Heart left ventricle (tissue), 16 donors: ENCODE results near the gene CYP26C1. TPM values are rescaled to one million over a fixed set of nuclear protein-coding genes. Genes with fewer than 3 reads are reported as not detected.

Experiments used
- ATAC-seq, 4 donors: fragments of 200-7000 bp; cut with Tn5 transposase; one replicate each; pipeline ENCODE4 v1.9.1; 2020 to 2022; ENCODE audit warnings: moderate library complexity in 4 of 4, mild to moderate bottlenecking in 3 of 4, moderate number of reproducible peaks in 1 of 4
- DNase-seq, 5 donors: peaks; one replicate each; pipeline ENCODE4 v3.0.0-alpha.2; 2020
- H3K27ac ChIP-seq, 12 donors: fragments of 200-600 bp; sonication (generic) in 4 of 12; one replicate each; pipeline versions ENCODE4 v1.5.0 to v1.8.0; 2016 to 2022; ENCODE audit warnings: mild to moderate bottlenecking in 2 of 12
- H3K27me3 ChIP-seq, 9 donors: fragments of 200-600 bp; sonication (generic) in 2 of 9; one replicate each; pipeline versions ENCODE4 v1.5.1 to v1.8.0; 2016 to 2022; ENCODE audit warnings: mild to moderate bottlenecking in 3 of 9
- H3K36me3 ChIP-seq, 9 donors: fragments of 200-600 bp; sonication (generic) in 2 of 9; one replicate each; pipeline versions ENCODE4 v1.5.0 to v1.8.0; 2018 to 2022; ENCODE audit warnings: mild to moderate bottlenecking in 2 of 9
- H3K4me1 ChIP-seq, 12 donors: fragments of 200-600 bp; sonication (generic) in 4 of 12; one replicate each; pipeline versions ENCODE4 v1.5.0 to v1.8.0; 2016 to 2022; ENCODE audit warnings: mild to moderate bottlenecking in 3 of 12
- H3K4me3 ChIP-seq, 12 donors: fragments of 200-600 bp; sonication (generic) in 4 of 12; one replicate each; pipeline versions ENCODE4 v1.5.0 to v1.8.0; 2017 to 2022; ENCODE audit warnings: mild to moderate bottlenecking in 9 of 12, moderate library complexity in 4 of 12
- H3K9me3 ChIP-seq, 12 donors: fragments of 200-600 bp; sonication (generic) in 4 of 12; one replicate each; pipeline versions ENCODE4 v1.5.0 to v1.8.0; 2016 to 2022; ENCODE audit warnings: mild to moderate bottlenecking in 1 of 12
- POLR2A ChIP-seq, 2 donors: fragments of 450-650 bp; IDR thresholded peaks; one replicate each; pipeline ENCODE4 v1.6.1; 2017; ENCODE audit warnings: antibody characterized with exemption in 2 of 2, mild to moderate bottlenecking in 2 of 2, moderate library complexity in 2 of 2
- WGBS, 4 donors: extraction: QIAGEN DNeasy Blood & Tissue Kit in 2 of 4; methylation state at CpG; one replicate each; pipeline versions ENCODE4 v1.1.5 to v1.1.7; 2013 to 2018; 5-methylcytosine and 5-hydroxymethylcytosine counted together
- intact Hi-C, 10 donors: fragments of 100-400 bp; cut with DNase I; formaldehyde crosslinking; loops; one replicate each; pipeline versions ENCODE4 v1.11.1 to v1.14.2; 2022
- polyA plus RNA-seq, 2 donors: library from polyadenylated mRNA; stranded (reverse); fragments of 200-250 nt; gene quantifications; one replicate each; pipeline ENCODE4 v1.2.3, GENCODE V29; 2013
- total RNA-seq, 9 donors: library from RNA; depleted of rRNA in 2 of 9; stranded (reverse); fragments of >200 nt in 2 of 9; fragmentation: NEBNext Ultra II Directional in 3 of 9; extraction: Animal tissue kit (Norgen Biotek cat#: 25700) in 3 of 9; gene quantifications; one replicate each; pipeline versions ENCODE4 v1.1.0 to v1.2.4, GENCODE V29; 2016 to 2023
- TF ChIP-seq, protein P1 (sequence below), 12 donors: fragments of 200-600 bp; sonication (generic) in 4 of 12; IDR thresholded peaks; one replicate each; pipeline versions ENCODE4 v1.5.0 to v1.8.0; 2018 to 2022; ENCODE audit warnings: antibody characterized with exemption in 12 of 12, mild to moderate bottlenecking in 5 of 12
- donor health status: ischemic (EF 13 %, LVEDD 7.1; RV severe dilation, severe dysfunction).
- donor health status: healthy with polysubstance abuse.
- donor health status: DM: no; HTN: yes; CAD: no.
- donor health status: DM: no; HTN: no; CAD: no.
- donor health status: ischemic (EF 25% LVEDD 6.9; RV normal size, moderate dysfunction).
- donor health status: ischemic (EF 25% LVEDD 5.7; RV mildly dilated, moderate dysfunction).
- donor health status: healthy.
- donor health status: DM: yes; HTN: yes; CAD: no.
- donor health status: ischemic (EF 35%, LVEDD 5.7; RV mildly dilated, moderate dysfunction).
- donor health status: nonischemic (EF 11% LVEDD 7.7; RV severe dilation, severe dysfunction).
- donor health status: DM: yes; HTN: yes; CAD: no.
- donor health status: PGD.
- donor health status: ischemic (EF 29% LVEDD 5.4; RV normal size, mild dysfunction).
- donor health status: nonischemic (EF 23%, LVEDD 6.1; RV moderate dilation, normal function).

CYP26C1 gene
- total and polyA plus RNA-seq, 11 donors, result 0.07 TPM; not detected in 10

DNA sequence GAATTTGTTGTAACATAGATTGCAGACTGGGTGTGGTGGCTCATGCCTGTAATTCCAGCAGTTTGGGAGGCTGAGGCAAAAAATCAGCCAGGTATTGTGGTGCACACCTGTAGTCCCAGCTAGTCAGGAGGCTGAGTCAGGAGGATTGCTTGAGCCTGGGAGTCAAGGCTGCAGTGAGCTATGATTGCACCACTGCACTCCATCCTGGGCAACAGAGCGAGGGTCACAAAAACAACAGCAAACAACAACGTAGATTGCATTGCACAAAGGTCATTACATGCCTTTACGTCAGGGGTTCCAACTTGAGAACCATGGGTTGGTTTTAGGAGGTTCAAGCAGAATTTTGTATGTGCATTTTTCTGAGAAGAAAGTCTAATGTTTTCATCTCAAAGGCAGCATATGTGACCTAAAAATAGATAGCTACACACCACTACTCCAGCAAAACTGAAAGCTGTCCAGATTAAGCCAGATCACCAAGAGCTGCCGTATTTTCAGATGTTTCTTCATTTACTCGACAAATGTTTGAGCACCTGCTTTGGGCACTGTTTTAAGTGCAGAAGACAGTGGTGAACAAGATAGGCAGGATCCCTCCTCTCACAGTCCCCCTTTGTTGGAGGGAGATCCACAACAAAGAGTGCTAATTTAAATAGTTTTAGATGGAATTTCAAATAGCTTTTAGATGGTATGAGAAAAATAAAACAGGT, 28.3 kb upstream of the CYP26C1 start:
- TF ChIP-seq, protein P1, sequence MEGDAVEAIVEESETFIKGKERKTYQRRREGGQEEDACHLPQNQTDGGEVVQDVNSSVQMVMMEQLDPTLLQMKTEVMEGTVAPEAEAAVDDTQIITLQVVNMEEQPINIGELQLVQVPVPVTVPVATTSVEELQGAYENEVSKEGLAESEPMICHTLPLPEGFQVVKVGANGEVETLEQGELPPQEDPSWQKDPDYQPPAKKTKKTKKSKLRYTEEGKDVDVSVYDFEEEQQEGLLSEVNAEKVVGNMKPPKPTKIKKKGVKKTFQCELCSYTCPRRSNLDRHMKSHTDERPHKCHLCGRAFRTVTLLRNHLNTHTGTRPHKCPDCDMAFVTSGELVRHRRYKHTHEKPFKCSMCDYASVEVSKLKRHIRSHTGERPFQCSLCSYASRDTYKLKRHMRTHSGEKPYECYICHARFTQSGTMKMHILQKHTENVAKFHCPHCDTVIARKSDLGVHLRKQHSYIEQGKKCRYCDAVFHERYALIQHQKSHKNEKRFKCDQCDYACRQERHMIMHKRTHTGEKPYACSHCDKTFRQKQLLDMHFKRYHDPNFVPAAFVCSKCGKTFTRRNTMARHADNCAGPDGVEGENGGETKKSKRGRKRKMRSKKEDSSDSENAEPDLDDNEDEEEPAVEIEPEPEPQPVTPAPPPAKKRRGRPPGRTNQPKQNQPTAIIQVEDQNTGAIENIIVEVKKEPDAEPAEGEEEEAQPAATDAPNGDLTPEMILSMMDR (IDR thresholded peaks at IDR 0.05), result no peak
- TF ChIP-seq POLR2A (IDR thresholded peaks at IDR 0.05), result no peak
- Histone ChIP-seq H3K4me1 (no peaks in the 10 kb centered on the region), H3K36me3 (peaks cover 0 to under 1% (median 0%) of the 10 kb centered on the region in 9 donors), H3K4me3 (no peak overlapping the region), H3K27me3 (no peaks in the 10 kb centered on the region), H3K9me3 (peaks cover 0 to 7% (median 4%) of the 10 kb centered on the region in 12 donors), H3K27ac (no peak overlapping the region)
- 83 to 94% (median 90%) methylated on average over 5 of the region's 5 CpGs for WGBS, 4 donors
- ATAC-seq (no peak), DNase-seq (no peak)
- intact Hi-C loops, result no loop called here

DNA sequence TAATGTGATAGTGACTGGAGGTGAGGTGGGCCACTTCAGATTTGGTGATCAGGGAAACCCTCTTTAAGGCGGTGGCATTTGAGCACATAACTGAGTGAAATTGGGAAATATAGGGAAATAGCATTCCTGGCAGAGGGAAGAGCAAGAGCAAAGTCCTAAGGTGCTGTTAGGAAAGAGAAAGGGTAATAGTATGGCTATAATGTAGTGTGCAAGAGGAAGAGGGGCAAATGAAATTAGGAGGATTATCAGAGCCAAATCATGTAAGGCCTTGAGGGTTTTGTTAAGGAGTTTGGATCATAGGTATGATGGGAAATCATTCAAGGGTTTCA, 27.8 kb upstream of the CYP26C1 start:
- no peak for DNase-seq
- Histone ChIP-seq H3K36me3 (no peaks in the 10 kb centered on the region), H3K27me3 (no peaks in the 10 kb centered on the region), H3K4me3 (no peak overlapping the region), H3K4me1 (no peaks in the 10 kb centered on the region), H3K27ac (no peak overlapping the region), H3K9me3 (peaks cover 0 to 3% (median 0%) of the 10 kb centered on the region in 12 donors)
- TF ChIP-seq, protein P1 (IDR thresholded peaks at IDR 0.05), result no peak
- no peak for TF ChIP-seq POLR2A (IDR thresholded peaks at IDR 0.05)
- ATAC-seq, result no peak
- intact Hi-C loops, result no loop called here
- WGBS, 4 donors, result 97 to 100% (median 99%) methylated on average over 1 of the region's 1 CpG

DNA sequence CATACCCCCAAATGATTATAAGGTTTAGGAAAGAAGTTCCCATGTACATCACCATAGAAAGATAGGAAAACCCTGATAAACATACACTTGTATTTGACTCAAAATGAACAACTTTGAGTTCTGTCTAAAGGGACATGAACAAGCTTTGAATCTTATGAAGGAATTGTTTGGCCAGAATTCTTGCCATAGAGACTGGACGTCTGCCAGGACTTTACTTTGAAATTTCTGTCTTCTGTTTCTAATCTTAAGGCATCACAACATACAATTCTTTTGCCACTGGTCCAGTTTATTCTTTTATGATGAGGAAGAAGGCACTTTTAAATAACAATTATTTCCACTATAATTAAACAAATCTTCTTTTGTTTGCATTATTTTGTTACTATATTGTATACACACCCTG, 26.2 kb upstream of the CYP26C1 start:
- intact Hi-C loops, result no loop called here

DNA sequence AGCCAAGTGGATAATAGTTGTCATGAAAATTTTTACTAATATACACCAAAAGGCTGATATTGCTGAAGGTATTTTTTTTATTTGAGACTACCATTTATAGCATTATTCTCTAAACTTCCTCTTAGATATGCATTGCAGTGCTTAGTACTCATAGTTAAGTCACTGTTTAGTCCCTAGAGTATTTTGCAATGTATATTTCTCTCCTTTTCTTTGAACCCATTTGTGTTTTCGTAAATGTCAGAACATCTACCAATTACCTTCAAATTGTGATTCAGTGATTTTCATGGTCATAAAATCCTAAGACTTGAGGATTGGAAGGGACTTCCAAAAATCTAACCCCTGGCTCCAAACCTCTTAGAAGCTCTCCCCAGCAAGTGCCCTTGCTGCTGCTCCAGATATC, 21.5 kb upstream of the CYP26C1 start:
- peaks cover 0 to 6% (median 0%) of the 10 kb centered on the region in 9 donors for H3K36me3 ChIP-seq
- no peaks in the 10 kb centered on the region for H3K9me3 ChIP-seq
- no peaks in the 10 kb centered on the region for H3K27me3 ChIP-seq
- DNase-seq, result no peak
- H3K4me1 ChIP-seq, result no peaks in the 10 kb centered on the region
- no peak for ATAC-seq
- intact Hi-C loops, result no loop called here
- H3K27ac ChIP-seq, result no peak overlapping the region
- H3K4me3 ChIP-seq, result no peak overlapping the region
- 94 to 100% (median 97%) methylated on average over 1 of the region's 1 CpG for WGBS, 4 donors
- TF ChIP-seq, protein P1 (IDR thresholded peaks at IDR 0.05), result no peak
- no peak for TF ChIP-seq POLR2A (IDR thresholded peaks at IDR 0.05)

More for the DNA sequence above, 26.2 kb upstream of the CYP26C1 start:
- Histone ChIP-seq H3K36me3 (peaks cover 0 to 6% (median 0%) of the 10 kb centered on the region in 9 donors), H3K9me3 (no peaks in the 10 kb centered on the region), H3K4me1 (no peaks in the 10 kb centered on the region), H3K4me3 (no peak overlapping the region), H3K27ac (no peak overlapping the region), H3K27me3 (no peaks in the 10 kb centered on the region)
- ATAC-seq, result no peak
- no peak for TF ChIP-seq POLR2A (IDR thresholded peaks at IDR 0.05)
- TF ChIP-seq, protein P1 (IDR thresholded peaks at IDR 0.05), result no peak
- 43 to 75% (median 58%) methylated on average over 1 of the region's 1 CpG for WGBS, 4 donors
- DNase-seq, result no peak
